ENCODE measurements around the gene PICALM.

- TF ChIP-seq GATA2 (IDR thresholded peaks at IDR 0.05; ENCODE audit: low read depth, low read length) (no peak), GATA3 (IDR thresholded peaks at IDR 0.05; ENCODE audit: low read depth, low read length) (no peak)
Observed at GRCh38 chr11:85961930-85962363, 106.9 kb downstream of the PICALM start.

Measured in SH-SY5Y (cell line).